Measurements from ENCODE around the gene NOC2L.
A peak's percentile ranks its signal among the peaks of the same experiment; 100 is the strongest.

NOC2L gene

GRCh38 chr1:941015-941587 lies 18.0 kb downstream of the NOC2L start:
- DNase-seq: no peak

- DNase-seq: peak; percentile 35
Observed at GRCh38 chr1:940107-941014, 18.7 kb downstream of the NOC2L start.

- no peak for DNase-seq
Observed at GRCh38 chr1:939511-940106, 19.4 kb downstream of the NOC2L start.

GRCh38 chr1:938711-939489 lies 20.2 kb downstream of the NOC2L start:
- DNase-seq: no peak

- DNase-seq: peak; percentile 27
Observed at GRCh38 chr1:938088-938683, 20.9 kb downstream of the NOC2L start.

GRCh38 chr1:937521-937920 lies 21.5 kb downstream of the NOC2L start:
- no peak for DNase-seq

- DNase-seq: no peak
Observed at GRCh38 chr1:936348-937264, 22.4 kb downstream of the NOC2L start.

- no peak for DNase-seq
Observed at GRCh38 chr1:935751-936231, 23.3 kb downstream of the NOC2L start.

GRCh38 chr1:934991-935750 lies 23.9 kb downstream of the NOC2L start:
- DNase-seq: no peak

- no peak for DNase-seq
Observed at GRCh38 chr1:933603-933940, 25.5 kb downstream of the NOC2L start.

- DNase-seq: no peak
Observed at GRCh38 chr1:932776-933602, 26.1 kb downstream of the NOC2L start.

- DNase-seq: no peak
Observed at GRCh38 chr1:932173-932510, 26.9 kb downstream of the NOC2L start.

GRCh38 chr1:931380-932172 lies 27.5 kb downstream of the NOC2L start:
- no peak for DNase-seq

- no peak for DNase-seq
Observed at GRCh38 chr1:930633-931138, 28.4 kb downstream of the NOC2L start.

GRCh38 chr1:929712-930632 lies 29.1 kb downstream of the NOC2L start:
- no peak for DNase-seq

GRCh38 chr1:928825-929661 lies 30.0 kb downstream of the NOC2L start:
- no peak for DNase-seq

- no peak for DNase-seq
Observed at GRCh38 chr1:927748-928147, 31.3 kb downstream of the NOC2L start.

All from HCEC 1CT (cell line).